Esophagus squamous epithelium (tissue), 5 donors: ENCODE results near the gene NEDD4L. TPM values are rescaled to one million over a fixed set of nuclear protein-coding genes. Genes with fewer than 3 reads are reported as not detected.
A peak's percentile ranks its signal among the peaks of the same experiment; 100 is the strongest.
"Not testable (repeated sequence)": the region's sequence is repeated elsewhere in the genome, so short reads cannot be mapped to it uniquely, and the experiment has no call there.

Experiments used
- DNase-seq: peaks from one replicate; lab custom pipeline; 2025; lab: John Stamatoyannopoulos, UW
- H3K27ac ChIP-seq, 4 donors: fragments of 200-600 bp; sonication (generic); one replicate each; pipeline ENCODE4 v1.5.1; 2016 to 2019; ENCODE audit warnings: mild to moderate bottlenecking in 1 of 4
- H3K27me3 ChIP-seq, 4 donors: fragments of 200-600 bp; sonication (generic); 1 replicate in 3 of 4; 2 replicates in 1 of 4; pipeline versions ENCODE4 v1.5.1 to v1.6.0; 2017 to 2021; ENCODE audit warnings: antibody characterized with exemption in 1 of 4
- H3K36me3 ChIP-seq, 3 donors: fragments of 200-600 bp; sonication (generic); one replicate each; pipeline ENCODE4 v1.5.1; 2016 to 2019
- H3K4me1 ChIP-seq, 3 donors: fragments of 200-600 bp; sonication (generic); one replicate each; pipeline ENCODE4 v1.5.1; 2017 to 2019
- H3K4me3 ChIP-seq, 4 donors: fragments of 200-600 bp; sonication (generic); 1 replicate in 3 of 4; 2 replicates in 1 of 4; pipeline ENCODE4 v1.5.1; 2016 to 2019; ENCODE audit warnings: mild to moderate bottlenecking in 2 of 4, moderate library complexity in 1 of 4
- H3K9me3 ChIP-seq, 3 donors: fragments of 200-600 bp; sonication (generic); one replicate each; pipeline ENCODE4 v1.5.1; 2016 to 2019
- CTCF ChIP-seq, 6 experiments: fragments of 450-650 bp in 4 of 6; fragments of 200-600 bp in 2 of 6; sonication (generic) in 2 of 6; IDR thresholded peaks; one replicate each; pipeline ENCODE4 v1.5.1; 2016 to 2019; ENCODE audit warnings: antibody characterized with exemption in 6 of 6, mild to moderate bottlenecking in 4 of 6, moderate library complexity in 4 of 6
- POLR2A ChIP-seq, 4 donors: fragments of 450-650 bp; IDR thresholded peaks; one replicate each; pipeline ENCODE4 v1.6.1; 2017; ENCODE audit warnings: antibody characterized with exemption in 4 of 4, mild to moderate bottlenecking in 4 of 4, moderate library complexity in 3 of 4
- WGBS, 2 donors: methylation state at CpG; one replicate each; pipeline ENCODE4 v1.1.5; 2018; 5-methylcytosine and 5-hydroxymethylcytosine counted together
- intact Hi-C: fragments of 100-400 bp; cut with DNase I; formaldehyde crosslinking; loops from one replicate; pipeline ENCODE4 v1.15.0; 2022
- total RNA-seq, 4 donors: library from RNA; depleted of rRNA; stranded (reverse); fragments of >200 nt; gene quantifications; one replicate each; pipeline ENCODE4 v1.1.0, GENCODE V29; 2016
- donor health status: DM: yes; HTN: yes; CAD: no.

NEDD4L gene
- total RNA-seq, 4 donors from 2014 or later, result 17.0 to 27.6 (median 21.9) TPM

- H3K4me1 ChIP-seq, result no peaks in the 10 kb centered on the region
- H3K4me3 ChIP-seq, result no peak overlapping the region
- no peaks in the 10 kb centered on the region for H3K27me3 ChIP-seq
- 81% methylated on average over 9 of the region's 9 CpGs for WGBS, 2 donors
- no peak for DNase-seq
- no peak overlapping the region for H3K27ac ChIP-seq
- H3K36me3 ChIP-seq, result no peaks in the 10 kb centered on the region
- intact Hi-C loops, result no loop called here
- no peaks in the 10 kb centered on the region for H3K9me3 ChIP-seq
- TF ChIP-seq CTCF (IDR thresholded peaks at IDR 0.05) (no peak), POLR2A (IDR thresholded peaks at IDR 0.05) (no peak)
These were observed 388.2 kb downstream of the NEDD4L start for GRCh38 chr18:58432050-58432727.

DNA sequence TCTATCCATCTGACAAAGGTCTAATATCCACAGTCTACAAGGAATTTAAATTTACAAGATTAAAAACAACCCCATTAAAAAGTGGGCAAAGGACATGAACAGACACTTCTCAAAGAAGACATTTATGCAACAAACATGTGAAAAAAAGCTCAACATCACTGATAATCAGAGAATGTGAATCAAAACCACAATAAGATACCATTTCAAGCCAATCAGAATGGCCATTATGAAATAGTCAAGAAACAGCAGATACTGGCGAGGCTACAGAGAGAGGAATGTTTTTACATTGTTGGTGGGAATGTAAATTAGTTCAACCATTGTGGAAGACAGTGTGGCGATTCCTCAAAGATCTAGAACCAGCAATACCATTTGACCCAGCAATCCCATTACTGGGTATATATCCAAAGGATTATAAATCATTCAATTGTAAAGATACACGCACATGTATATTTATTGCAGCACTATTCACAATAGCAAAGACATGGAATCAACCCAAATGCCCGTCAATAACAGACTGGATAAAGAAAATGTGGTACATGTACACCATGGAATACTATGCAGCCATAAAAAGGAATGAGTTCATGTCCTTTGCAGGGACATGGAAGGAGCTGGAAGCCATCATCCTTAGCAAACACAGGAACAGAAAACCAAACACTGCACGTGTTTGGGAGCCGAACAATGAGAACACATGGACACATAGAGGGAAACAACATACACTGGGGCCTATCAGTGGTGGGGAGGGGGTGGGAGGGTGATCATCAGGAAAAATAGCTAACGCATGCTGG is 391.4 kb downstream of the NEDD4L start:
- H3K27me3 ChIP-seq, H3K27ac ChIP-seq, H3K36me3 ChIP-seq, H3K9me3 ChIP-seq, intact Hi-C loops, H3K4me3 ChIP-seq, DNase-seq: not testable (repeated sequence)
- WGBS, 2 donors, result 83 to 91% methylated on average over 7 of the region's 7 CpGs
- H3K4me1 ChIP-seq, result peaks cover 0 to 14% (median 6%) of the 10 kb centered on the region in 3 donors

GRCh38 chr18:58438161-58438957 is 394.3 kb downstream of the NEDD4L start:
- WGBS, 2 donors, result 29 to 36% methylated on average over 5 to 6 of the region's 6 CpGs
- peak overlapping the region; percentile 5 to 57 (median 14) for H3K4me3 ChIP-seq
- TF ChIP-seq POLR2A (IDR thresholded peaks at IDR 0.05) (no peak), CTCF (IDR thresholded peaks at IDR 0.05) (no peak)
- no peaks in the 10 kb centered on the region for H3K9me3 ChIP-seq
- H3K27ac ChIP-seq, result peak overlapping the region in 1 of 4 donors; percentile 10
- peaks cover 0 to 14% (median 6%) of the 10 kb centered on the region in 3 donors for H3K4me1 ChIP-seq
- DNase-seq, result no peak
- intact Hi-C loops, result no loop called here
- H3K27me3 ChIP-seq, result no peaks in the 10 kb centered on the region
- H3K36me3 ChIP-seq, result no peaks in the 10 kb centered on the region

GRCh38 chr18:58438958-58439300 is 394.9 kb downstream of the NEDD4L start:
- no peaks in the 10 kb centered on the region for H3K27me3 ChIP-seq
- peak overlapping the region; percentile 5 to 57 (median 14) for H3K4me3 ChIP-seq
- TF ChIP-seq CTCF (IDR thresholded peaks at IDR 0.05) (no peak), POLR2A (IDR thresholded peaks at IDR 0.05) (no peak)
- intact Hi-C loops, result no loop called here
- no peaks in the 10 kb centered on the region for H3K36me3 ChIP-seq
- peaks cover 0 to 14% (median 6%) of the 10 kb centered on the region in 3 donors for H3K4me1 ChIP-seq
- no peak for DNase-seq
- 30 to 41% methylated on average over 3 of the region's 3 CpGs for WGBS, 2 donors
- no peak overlapping the region for H3K27ac ChIP-seq
- H3K9me3 ChIP-seq, result no peaks in the 10 kb centered on the region

DNA sequence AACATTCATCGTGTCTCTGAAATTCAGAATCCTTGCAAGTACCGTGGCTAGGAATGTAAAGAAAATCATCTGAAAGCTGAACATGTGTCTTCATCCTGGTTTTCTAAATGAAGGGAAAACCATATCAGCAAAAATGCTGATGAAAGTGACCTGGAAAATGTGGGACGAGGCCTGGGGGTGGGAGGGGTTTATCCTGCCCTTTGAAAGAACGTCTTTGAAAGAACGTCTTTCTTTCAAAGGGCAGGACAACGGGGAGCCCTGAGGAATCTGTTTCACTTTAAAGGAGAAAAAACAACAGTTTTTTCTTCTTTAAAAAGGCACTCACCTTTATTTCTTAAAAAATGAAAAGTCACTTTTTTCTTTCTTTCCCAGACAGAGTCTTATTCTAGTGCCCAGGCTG is 399.6 kb downstream of the NEDD4L start:
- no peak for DNase-seq
- H3K4me3 ChIP-seq, result no peak overlapping the region
- H3K9me3 ChIP-seq, result no peaks in the 10 kb centered on the region
- H3K27ac ChIP-seq, result no peak overlapping the region
- TF ChIP-seq CTCF (IDR thresholded peaks at IDR 0.05) (no peak), POLR2A (IDR thresholded peaks at IDR 0.05) (no peak)
- intact Hi-C loops, result no loop called here
- 69 to 71% methylated on average over 6 of the region's 6 CpGs for WGBS, 2 donors
- peaks cover 0 to 7% (median 6%) of the 10 kb centered on the region in 3 donors for H3K4me1 ChIP-seq
- H3K36me3 ChIP-seq, result no peaks in the 10 kb centered on the region
- no peaks in the 10 kb centered on the region for H3K27me3 ChIP-seq
